ENCODE results near the gene KSR1.
A peak's percentile ranks its signal among the peaks of the same experiment; 100 is the strongest.

Gene KSR1

DNA sequence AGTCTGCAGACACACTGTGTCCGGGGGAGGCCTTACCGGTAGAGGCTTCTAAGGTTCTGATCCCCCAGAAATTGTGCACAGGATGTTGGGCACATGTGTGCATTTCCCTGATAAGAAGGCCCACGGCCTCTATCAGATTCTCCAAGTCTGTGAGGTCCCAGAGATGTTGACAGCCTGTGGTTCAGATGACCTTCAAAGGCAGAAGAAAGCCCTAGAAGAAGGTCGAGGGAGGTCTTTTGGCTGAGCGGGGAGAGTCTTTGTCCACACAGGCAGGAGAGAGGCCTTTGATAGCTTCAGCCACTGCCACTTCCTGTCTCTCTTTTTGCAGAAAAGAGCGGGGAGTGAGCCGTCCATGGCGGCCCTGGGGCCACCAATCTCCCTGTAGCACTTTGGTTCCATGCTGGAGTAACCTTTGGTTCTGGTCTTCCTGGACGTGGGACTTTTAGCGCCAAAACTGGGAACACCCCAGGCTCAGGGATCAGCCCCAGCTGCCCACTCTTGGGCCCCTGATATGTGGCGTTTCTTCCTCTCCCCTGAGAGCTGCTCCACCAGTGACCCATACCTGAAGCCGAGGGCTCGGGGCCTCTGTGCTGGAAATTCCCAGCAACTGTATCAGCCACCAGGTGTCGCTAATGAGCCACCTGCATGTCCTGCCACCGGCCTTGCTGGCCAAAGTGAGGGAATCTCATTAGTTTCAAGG, 146.6 kb downstream of the KSR1 start:
- ATAC-seq: peak; percentile 84

DNA sequence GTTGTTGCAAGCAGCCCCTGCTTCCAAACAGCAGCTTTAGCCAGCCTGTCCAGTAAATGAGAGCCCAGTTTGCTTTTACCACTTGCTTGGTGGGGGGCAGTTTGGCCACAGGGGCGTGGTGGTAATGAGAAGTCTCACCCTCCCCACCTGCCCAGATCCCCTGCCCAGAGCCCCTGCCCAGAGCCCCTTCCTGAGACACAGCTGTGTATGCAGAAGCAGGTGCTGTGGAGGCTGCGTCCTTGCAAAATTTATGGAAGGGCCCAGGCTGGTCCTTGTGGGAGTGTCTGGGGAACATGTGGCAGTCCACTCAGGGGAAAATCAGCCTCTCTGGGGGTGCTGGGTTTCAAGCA, 147.1 kb downstream of the KSR1 start:
- TF ChIP-seq ZFP3 (CRISPR knock-in tag; IDR thresholded peaks at IDR 0.05) (no peak), SNAI2 (CRISPR knock-in tag; IDR thresholded peaks at IDR 0.05) (no peak), TCF4 (CRISPR knock-in tag; IDR thresholded peaks at IDR 0.05; ENCODE audit: borderline replicate concordance) (no peak), ZFP30 (CRISPR knock-in tag; IDR thresholded peaks at IDR 0.05) (no peak), GLIS3 (CRISPR knock-in tag; IDR thresholded peaks at IDR 0.05) (no peak), TOX (CRISPR knock-in tag; IDR thresholded peaks at IDR 0.05; ENCODE audit: borderline replicate concordance) (no peak), OSR1 (CRISPR knock-in tag; IDR thresholded peaks at IDR 0.05) (no peak), ZC3H10 (CRISPR knock-in tag; IDR thresholded peaks at IDR 0.05) (no peak)
- TF ChIP-seq, protein P1, sequence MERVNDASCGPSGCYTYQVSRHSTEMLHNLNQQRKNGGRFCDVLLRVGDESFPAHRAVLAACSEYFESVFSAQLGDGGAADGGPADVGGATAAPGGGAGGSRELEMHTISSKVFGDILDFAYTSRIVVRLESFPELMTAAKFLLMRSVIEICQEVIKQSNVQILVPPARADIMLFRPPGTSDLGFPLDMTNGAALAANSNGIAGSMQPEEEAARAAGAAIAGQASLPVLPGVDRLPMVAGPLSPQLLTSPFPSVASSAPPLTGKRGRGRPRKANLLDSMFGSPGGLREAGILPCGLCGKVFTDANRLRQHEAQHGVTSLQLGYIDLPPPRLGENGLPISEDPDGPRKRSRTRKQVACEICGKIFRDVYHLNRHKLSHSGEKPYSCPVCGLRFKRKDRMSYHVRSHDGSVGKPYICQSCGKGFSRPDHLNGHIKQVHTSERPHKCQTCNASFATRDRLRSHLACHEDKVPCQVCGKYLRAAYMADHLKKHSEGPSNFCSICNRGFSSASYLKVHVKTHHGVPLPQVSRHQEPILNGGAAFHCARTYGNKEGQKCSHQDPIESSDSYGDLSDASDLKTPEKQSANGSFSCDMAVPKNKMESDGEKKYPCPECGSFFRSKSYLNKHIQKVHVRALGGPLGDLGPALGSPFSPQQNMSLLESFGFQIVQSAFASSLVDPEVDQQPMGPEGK (CRISPR knock-in tag; IDR thresholded peaks at IDR 0.05; ENCODE audit: borderline replicate concordance): no peak
- TF ChIP-seq, protein P2, sequence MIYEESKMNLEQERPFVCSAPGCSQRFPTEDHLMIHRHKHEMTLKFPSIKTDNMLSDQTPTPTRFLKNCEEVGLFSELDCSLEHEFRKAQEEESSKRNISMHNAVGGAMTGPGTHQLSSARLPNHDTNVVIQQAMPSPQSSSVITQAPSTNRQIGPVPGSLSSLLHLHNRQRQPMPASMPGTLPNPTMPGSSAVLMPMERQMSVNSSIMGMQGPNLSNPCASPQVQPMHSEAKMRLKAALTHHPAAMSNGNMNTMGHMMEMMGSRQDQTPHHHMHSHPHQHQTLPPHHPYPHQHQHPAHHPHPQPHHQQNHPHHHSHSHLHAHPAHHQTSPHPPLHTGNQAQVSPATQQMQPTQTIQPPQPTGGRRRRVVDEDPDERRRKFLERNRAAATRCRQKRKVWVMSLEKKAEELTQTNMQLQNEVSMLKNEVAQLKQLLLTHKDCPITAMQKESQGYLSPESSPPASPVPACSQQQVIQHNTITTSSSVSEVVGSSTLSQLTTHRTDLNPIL (CRISPR knock-in tag; IDR thresholded peaks at IDR 0.05; ENCODE audit: low read depth): no peak
- TF ChIP-seq, protein P3, sequence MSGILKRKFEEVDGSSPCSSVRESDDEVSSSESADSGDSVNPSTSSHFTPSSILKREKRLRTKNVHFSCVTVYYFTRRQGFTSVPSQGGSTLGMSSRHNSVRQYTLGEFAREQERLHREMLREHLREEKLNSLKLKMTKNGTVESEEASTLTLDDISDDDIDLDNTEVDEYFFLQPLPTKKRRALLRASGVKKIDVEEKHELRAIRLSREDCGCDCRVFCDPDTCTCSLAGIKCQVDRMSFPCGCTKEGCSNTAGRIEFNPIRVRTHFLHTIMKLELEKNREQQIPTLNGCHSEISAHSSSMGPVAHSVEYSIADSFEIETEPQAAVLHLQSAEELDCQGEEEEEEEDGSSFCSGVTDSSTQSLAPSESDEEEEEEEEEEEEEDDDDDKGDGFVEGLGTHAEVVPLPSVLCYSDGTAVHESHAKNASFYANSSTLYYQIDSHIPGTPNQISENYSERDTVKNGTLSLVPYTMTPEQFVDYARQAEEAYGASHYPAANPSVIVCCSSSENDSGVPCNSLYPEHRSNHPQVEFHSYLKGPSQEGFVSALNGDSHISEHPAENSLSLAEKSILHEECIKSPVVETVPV (CRISPR knock-in tag; IDR thresholded peaks at IDR 0.05): no peak
- ATAC-seq: no peak

More for the DNA sequence above, 146.6 kb downstream of the KSR1 start:
- TF ChIP-seq, protein P4, sequence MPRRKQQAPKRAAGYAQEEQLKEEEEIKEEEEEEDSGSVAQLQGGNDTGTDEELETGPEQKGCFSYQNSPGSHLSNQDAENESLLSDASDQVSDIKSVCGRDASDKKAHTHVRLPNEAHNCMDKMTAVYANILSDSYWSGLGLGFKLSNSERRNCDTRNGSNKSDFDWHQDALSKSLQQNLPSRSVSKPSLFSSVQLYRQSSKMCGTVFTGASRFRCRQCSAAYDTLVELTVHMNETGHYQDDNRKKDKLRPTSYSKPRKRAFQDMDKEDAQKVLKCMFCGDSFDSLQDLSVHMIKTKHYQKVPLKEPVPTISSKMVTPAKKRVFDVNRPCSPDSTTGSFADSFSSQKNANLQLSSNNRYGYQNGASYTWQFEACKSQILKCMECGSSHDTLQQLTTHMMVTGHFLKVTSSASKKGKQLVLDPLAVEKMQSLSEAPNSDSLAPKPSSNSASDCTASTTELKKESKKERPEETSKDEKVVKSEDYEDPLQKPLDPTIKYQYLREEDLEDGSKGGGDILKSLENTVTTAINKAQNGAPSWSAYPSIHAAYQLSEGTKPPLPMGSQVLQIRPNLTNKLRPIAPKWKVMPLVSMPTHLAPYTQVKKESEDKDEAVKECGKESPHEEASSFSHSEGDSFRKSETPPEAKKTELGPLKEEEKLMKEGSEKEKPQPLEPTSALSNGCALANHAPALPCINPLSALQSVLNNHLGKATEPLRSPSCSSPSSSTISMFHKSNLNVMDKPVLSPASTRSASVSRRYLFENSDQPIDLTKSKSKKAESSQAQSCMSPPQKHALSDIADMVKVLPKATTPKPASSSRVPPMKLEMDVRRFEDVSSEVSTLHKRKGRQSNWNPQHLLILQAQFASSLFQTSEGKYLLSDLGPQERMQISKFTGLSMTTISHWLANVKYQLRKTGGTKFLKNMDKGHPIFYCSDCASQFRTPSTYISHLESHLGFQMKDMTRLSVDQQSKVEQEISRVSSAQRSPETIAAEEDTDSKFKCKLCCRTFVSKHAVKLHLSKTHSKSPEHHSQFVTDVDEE (CRISPR knock-in tag; IDR thresholded peaks at IDR 0.05): no peak
- TF ChIP-seq GLIS3 (CRISPR knock-in tag; IDR thresholded peaks at IDR 0.05): no peak
- TF ChIP-seq ARNTL (CRISPR knock-in tag; IDR thresholded peaks at IDR 0.05; ENCODE audit: borderline replicate concordance, low read depth): no peak
- TF ChIP-seq BACH2 (CRISPR knock-in tag; IDR thresholded peaks at IDR 0.05; ENCODE audit: borderline replicate concordance): no peak
- TF ChIP-seq ISL1 (CRISPR knock-in tag; IDR thresholded peaks at IDR 0.05): no peak
- TF ChIP-seq OSR1 (CRISPR knock-in tag; IDR thresholded peaks at IDR 0.05): no peak
- TF ChIP-seq ZFP30 (CRISPR knock-in tag; IDR thresholded peaks at IDR 0.05): no peak
- no peak for TF ChIP-seq ZC3H10 (CRISPR knock-in tag; IDR thresholded peaks at IDR 0.05)

DNA sequence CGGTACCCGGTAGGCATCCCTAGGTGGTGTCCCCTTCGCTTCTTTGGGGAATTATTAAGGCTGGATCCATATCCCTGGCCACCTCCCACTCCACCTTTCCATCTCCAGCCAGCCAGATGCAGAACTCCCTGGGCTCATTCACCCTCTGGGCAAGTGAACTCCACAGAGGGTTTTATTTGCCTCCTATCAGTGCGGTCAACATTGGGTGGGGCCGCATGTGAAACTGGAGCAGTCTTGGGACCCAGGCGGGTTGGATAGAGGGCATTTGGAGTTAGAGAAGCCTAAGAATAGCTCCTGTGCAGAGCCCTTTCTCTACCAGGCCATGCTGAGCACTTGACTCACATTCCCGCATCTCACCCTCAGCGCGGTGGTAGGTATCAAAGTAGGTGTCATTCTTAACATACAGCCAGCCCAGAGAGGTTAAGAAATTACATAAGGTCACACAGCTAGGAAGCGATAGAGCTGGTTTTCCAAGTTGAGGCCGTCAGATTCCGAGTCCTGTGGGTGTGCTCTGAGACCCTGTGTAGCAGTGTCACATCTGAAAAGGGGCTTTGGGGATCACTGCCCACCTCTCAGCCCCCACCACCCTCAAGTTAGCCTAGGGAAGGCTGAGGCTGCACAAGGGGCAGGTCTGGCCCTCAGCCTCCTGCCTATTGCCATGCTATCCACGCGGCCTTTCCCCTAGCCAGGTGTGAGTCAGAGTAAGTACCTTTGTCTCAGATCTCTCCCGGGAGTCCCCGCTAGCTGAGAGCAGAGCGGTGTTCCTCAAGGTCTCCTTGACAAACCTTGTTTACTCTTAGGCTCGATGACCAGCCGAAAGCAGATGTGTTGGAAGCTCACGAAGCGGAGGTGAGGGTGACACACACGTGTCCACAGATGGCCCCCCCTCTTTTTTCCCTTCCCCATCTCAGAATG, 147.9 kb downstream of the KSR1 start:
- TF ChIP-seq RARB (CRISPR knock-in tag; IDR thresholded peaks at IDR 0.05) (no peak), ZNF70 (CRISPR knock-in tag; IDR thresholded peaks at IDR 0.05) (no peak)
- no peak for ATAC-seq

DNA sequence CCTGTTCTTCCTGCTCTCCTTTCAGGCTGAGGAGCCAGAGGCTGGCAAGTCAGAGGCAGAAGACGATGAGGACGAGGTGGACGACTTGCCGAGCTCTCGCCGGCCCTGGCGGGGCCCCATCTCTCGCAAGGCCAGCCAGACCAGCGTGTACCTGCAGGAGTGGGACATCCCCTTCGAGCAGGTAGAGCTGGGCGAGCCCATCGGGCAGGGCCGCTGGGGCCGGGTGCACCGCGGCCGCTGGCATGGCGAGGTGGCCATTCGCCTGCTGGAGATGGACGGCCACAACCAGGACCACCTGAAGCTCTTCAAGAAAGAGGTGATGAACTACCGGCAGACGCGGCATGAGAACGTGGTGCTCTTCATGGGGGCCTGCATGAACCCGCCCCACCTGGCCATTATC, 149.2 kb downstream of the KSR1 start:
- no peak for ATAC-seq
- TF ChIP-seq ZNF565 (CRISPR knock-in tag; conservative IDR thresholded peaks at IDR 0.05; ENCODE audit: low read depth) (no peak), ISL1 (CRISPR knock-in tag; IDR thresholded peaks at IDR 0.05) (no peak)

Measured in SK-N-SH treated with all-trans-retinoic acid at 6 μM for 48 hours (cell line).